PC-9 (cell line): ENCODE data around the gene HS6ST3. TPM values are rescaled to one million over a fixed set of nuclear protein-coding genes. Genes with fewer than 3 reads are reported as not detected.

Experiments
- BruUV-seq: library from RNA; stranded (reverse); fragments of 400-500 nt; replicated peaks from 2 replicates; lab custom pipeline; 2021; lab: Mats Ljungman, UMichigan
- CTCF ChIA-PET: fragments of 300-600 bp; sonication (Branson Sonifier 250); formaldehyde crosslinking; loops from one replicate; lab custom pipeline; 2022; ENCODE audit warnings: antibody characterized with exemption; lab: Charles Lee
- POLR2A ChIA-PET: fragments of 300-600 bp; sonication (Branson Sonifier 250); formaldehyde crosslinking; loops from one replicate; lab custom pipeline; 2022; ENCODE audit warnings: antibody characterized with exemption; ENCODE audit not compliant: unreplicated experiment; lab: Charles Lee
- DNase-seq, 2 experiments: peaks; one replicate each; pipeline versions ENCODE4 v3.0.0 to v3.0.0-alpha.2; 2015 to 2022; ENCODE audit warnings: mixed read lengths in 1 of 2
- H2AFZ ChIP-seq: fragments of 200-600 bp; sonication (generic); 2 replicates; pipeline ENCODE4 v1.8.1; 2017; ENCODE audit warnings: antibody characterized with exemption
- H3F3A ChIP-seq: fragments of 200-600 bp; sonication (generic); 2 replicates; pipeline ENCODE4 v1.8.1; 2017; ENCODE audit warnings: antibody characterized with exemption, mild to moderate bottlenecking, low read depth; ENCODE audit not compliant: insufficient read depth
- H3K27ac ChIP-seq: fragments of 200-600 bp; sonication (generic); 2 replicates; pipeline ENCODE4 v1.6.1; 2016; ENCODE audit warnings: mixed run types
- H3K27me3 ChIP-seq: fragments of 200-600 bp; sonication (generic); 2 replicates; pipeline ENCODE4 v1.6.1; 2016; ENCODE audit warnings: low read depth, mixed run types; ENCODE audit not compliant: insufficient read depth
- H3K36me3 ChIP-seq: fragments of 200-600 bp; sonication (generic); 2 replicates; pipeline ENCODE4 v1.6.1; 2016; ENCODE audit warnings: low read depth, mixed run types
- H3K4me1 ChIP-seq: fragments of 200-600 bp; sonication (generic); replicated peaks from 2 replicates; pipeline ENCODE4 v1.6.1; 2016; ENCODE audit warnings: mixed run types; ENCODE audit not compliant: insufficient read depth
- H3K4me2 ChIP-seq: fragments of 200-600 bp; sonication (generic); 2 replicates; pipeline ENCODE4 v1.6.1; 2017; ENCODE audit warnings: mixed run types
- H3K4me3 ChIP-seq: fragments of 200-600 bp; sonication (generic); 2 replicates; pipeline ENCODE4 v1.6.1; 2016; ENCODE audit warnings: mixed run types
- H3K79me2 ChIP-seq: fragments of 200-600 bp; sonication (generic); 2 replicates; pipeline ENCODE4 v1.6.1; 2017; ENCODE audit warnings: low read depth, mixed run types
- H3K9me2 ChIP-seq: fragments of 200-600 bp; sonication (generic); 2 replicates; pipeline ENCODE4 v1.8.1; 2017; ENCODE audit warnings: mild to moderate bottlenecking; ENCODE audit not compliant: insufficient read depth
- H3K9me3 ChIP-seq: fragments of 200-600 bp; sonication (generic); 2 replicates; pipeline ENCODE4 v1.8.1; 2016; ENCODE audit warnings: low read depth; ENCODE audit not compliant: insufficient read depth
- H4K20me1 ChIP-seq: fragments of 200-600 bp; sonication (generic); 2 replicates; pipeline ENCODE4 v1.8.1; 2017; ENCODE audit not compliant: insufficient read depth
- EZH2 ChIP-seq: fragments of 200-600 bp; sonication (generic); IDR thresholded peaks from 2 replicates; pipeline ENCODE4 v1.8.0; 2017; ENCODE audit warnings: antibody characterized with exemption, low read depth
- intact Hi-C: fragments of 100-400 bp; cut with micrococcal nuclease; formaldehyde crosslinking; loops from one replicate; pipeline ENCODE4 v1.10.0; 2022; ENCODE audit not compliant: unreplicated experiment
- total RNA-seq: library from RNA; stranded (reverse); gene quantifications from 2 replicates; pipeline ENCODE4 v1.2.3, GENCODE V29; 2021
- TF ChIP-seq, protein P1 (sequence below): fragments of 200-600 bp; sonication (generic); conservative IDR thresholded peaks from 2 replicates; pipeline ENCODE4 v1.6.1; 2017; ENCODE audit warnings: mixed run types, antibody characterized with exemption, mild to moderate bottlenecking, moderate library complexity

The HS6ST3 gene
- total RNA-seq, 1 experiment from 2014 or later, result not detected

DNA sequence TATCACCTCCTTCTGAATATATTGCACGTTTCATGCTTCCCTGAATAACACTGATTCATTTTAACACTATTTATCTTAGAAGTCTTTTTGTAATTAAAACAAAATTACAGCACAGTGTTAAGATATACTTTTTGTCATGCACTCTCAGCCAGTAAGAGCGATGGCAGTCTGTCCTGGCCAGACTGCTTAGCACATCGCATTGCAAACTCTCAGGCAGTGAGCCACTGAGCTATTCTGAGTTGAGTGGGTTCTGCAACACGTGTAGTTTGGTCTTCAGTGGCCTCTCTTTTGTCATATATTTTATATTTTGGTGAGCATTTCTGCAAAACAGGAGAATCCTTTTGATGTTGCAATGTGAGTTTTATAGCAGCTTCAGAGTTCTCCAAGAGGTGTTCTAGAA is 332.1 kb downstream of the HS6ST3 start:
- POLR2A ChIA-PET, result no interaction called here
- TF ChIP-seq, protein P1, sequence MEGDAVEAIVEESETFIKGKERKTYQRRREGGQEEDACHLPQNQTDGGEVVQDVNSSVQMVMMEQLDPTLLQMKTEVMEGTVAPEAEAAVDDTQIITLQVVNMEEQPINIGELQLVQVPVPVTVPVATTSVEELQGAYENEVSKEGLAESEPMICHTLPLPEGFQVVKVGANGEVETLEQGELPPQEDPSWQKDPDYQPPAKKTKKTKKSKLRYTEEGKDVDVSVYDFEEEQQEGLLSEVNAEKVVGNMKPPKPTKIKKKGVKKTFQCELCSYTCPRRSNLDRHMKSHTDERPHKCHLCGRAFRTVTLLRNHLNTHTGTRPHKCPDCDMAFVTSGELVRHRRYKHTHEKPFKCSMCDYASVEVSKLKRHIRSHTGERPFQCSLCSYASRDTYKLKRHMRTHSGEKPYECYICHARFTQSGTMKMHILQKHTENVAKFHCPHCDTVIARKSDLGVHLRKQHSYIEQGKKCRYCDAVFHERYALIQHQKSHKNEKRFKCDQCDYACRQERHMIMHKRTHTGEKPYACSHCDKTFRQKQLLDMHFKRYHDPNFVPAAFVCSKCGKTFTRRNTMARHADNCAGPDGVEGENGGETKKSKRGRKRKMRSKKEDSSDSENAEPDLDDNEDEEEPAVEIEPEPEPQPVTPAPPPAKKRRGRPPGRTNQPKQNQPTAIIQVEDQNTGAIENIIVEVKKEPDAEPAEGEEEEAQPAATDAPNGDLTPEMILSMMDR, result no peak
- no peak for TF ChIP-seq EZH2

DNA sequence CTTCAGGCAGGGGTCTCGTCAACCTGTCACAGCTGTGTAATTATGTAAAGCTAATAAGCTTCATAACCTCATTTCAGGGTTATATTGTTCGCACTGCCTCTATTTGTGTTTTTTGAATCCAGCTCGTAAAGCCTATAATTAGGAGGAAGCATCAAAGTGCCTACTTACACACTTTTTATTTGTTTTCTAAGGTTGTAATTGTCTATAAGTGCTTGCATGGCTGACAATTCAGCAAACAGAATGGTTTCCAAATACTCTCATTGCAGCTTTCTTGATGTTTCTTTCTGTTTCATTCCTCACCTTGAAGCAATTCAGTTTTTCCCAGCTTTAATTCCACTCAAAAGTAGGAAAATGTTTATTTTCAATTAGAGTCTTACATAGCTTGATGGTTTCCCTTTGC is 336.3 kb downstream of the HS6ST3 start:
- Histone ChIP-seq H2AFZ (no peak overlapping the region), H3F3A (no peaks in the 10 kb centered on the region), H3K27ac (no peak overlapping the region), H3K36me3 (no peaks in the 10 kb centered on the region), H3K4me1 (no peaks in the 10 kb centered on the region), H3K9me3 (no peaks in the 10 kb centered on the region), H4K20me1 (no peaks in the 10 kb centered on the region), H3K9me2 (no peaks in the 10 kb centered on the region), H3K4me3 (no peak overlapping the region), H3K4me2 (no peak overlapping the region), H3K27me3 (0 out of 2 replicates have a peak, but pooled peaks cover 3% of the 10 kb centered on the region), H3K79me2 (no peaks in the 10 kb centered on the region)
- intact Hi-C loops, result no loop called here
- ChIA-PET POLR2A (interaction anchor here (0.6 kb wide), 1 partner anchor 39 kb away, joined by 4 read pairs; no protein-coding TSS in a partner anchor), CTCF (no interaction called here)
- no TSS peak for BruUV-seq
- DNase-seq, result no peak
- TF ChIP-seq, protein P1, result no peak
- TF ChIP-seq EZH2, result no peak

More for the DNA sequence above, 332.1 kb downstream of the HS6ST3 start:
- no peak overlapping the region for H2AFZ ChIP-seq
- CTCF ChIA-PET, result no interaction called here
- no peak overlapping the region for H3K4me2 ChIP-seq
- no peaks in the 10 kb centered on the region; the same call in 1 of the 2 replicates for H3K27me3 ChIP-seq
- H3K4me1 ChIP-seq, result no peaks in the 10 kb centered on the region
- H3K27ac ChIP-seq, result no peak overlapping the region
- no peaks in the 10 kb centered on the region for H4K20me1 ChIP-seq
- no peaks in the 10 kb centered on the region for H3K9me3 ChIP-seq
- H3K4me3 ChIP-seq, result no peak overlapping the region
- H3K9me2 ChIP-seq, result no peaks in the 10 kb centered on the region
- intact Hi-C loops, result no loop called here
- H3K79me2 ChIP-seq, result no peaks in the 10 kb centered on the region
- no TSS peak for BruUV-seq
- no peak for DNase-seq
- H3F3A ChIP-seq, result no peaks in the 10 kb centered on the region
- H3K36me3 ChIP-seq, result no peaks in the 10 kb centered on the region

DNA sequence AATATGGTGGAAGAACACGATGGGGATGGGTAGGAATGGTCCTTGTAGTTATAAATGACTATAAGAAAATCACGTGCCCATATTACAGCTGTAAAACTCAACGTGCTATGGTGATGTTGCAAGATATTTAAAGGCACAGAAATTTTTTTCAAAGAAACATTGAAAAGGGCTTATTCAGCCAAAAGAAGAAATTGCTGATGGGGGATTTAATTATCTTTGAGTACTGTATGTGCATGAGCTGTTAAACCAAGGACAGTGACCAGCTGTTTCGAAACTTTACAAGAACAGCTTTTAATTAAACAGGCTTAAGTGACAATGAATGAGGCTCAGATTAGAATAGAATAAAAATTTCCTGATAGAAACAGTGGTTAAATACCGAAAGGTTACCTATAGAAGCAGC is 339.0 kb downstream of the HS6ST3 start:
- no peaks in the 10 kb centered on the region for H3K4me1 ChIP-seq
- CTCF ChIA-PET, result no interaction called here
- H3K27ac ChIP-seq, result no peak overlapping the region
- H3K9me3 ChIP-seq, result no peaks in the 10 kb centered on the region
- no peaks in the 10 kb centered on the region for H3F3A ChIP-seq
- 0 out of 2 replicates have a peak, but pooled peaks cover 3% of the 10 kb centered on the region for H3K27me3 ChIP-seq
- no TSS peak for BruUV-seq
- no peaks in the 10 kb centered on the region for H3K79me2 ChIP-seq
- TF ChIP-seq, protein P1, result no peak
- TF ChIP-seq EZH2, result no peak
- H3K36me3 ChIP-seq, result no peaks in the 10 kb centered on the region
- no peaks in the 10 kb centered on the region for H4K20me1 ChIP-seq
- no peak overlapping the region for H3K4me2 ChIP-seq
- POLR2A ChIA-PET, result no interaction called here
- no peak overlapping the region for H3K4me3 ChIP-seq
- intact Hi-C loops, result no loop called here
- H3K9me2 ChIP-seq, result no peaks in the 10 kb centered on the region
- H2AFZ ChIP-seq, result 0 out of 2 replicates have a peak overlapping the region, but pooled peaks have one; percentile 2
- no peak for DNase-seq
